ENCODE results near the gene KIFC3.
A peak's percentile ranks its signal among the peaks of the same experiment; 100 is the strongest.
"Not testable (repeated sequence)": the region's sequence is repeated elsewhere in the genome, so short reads cannot be mapped to it uniquely, and the experiment has no call there.

The KIFC3 gene

DNA sequence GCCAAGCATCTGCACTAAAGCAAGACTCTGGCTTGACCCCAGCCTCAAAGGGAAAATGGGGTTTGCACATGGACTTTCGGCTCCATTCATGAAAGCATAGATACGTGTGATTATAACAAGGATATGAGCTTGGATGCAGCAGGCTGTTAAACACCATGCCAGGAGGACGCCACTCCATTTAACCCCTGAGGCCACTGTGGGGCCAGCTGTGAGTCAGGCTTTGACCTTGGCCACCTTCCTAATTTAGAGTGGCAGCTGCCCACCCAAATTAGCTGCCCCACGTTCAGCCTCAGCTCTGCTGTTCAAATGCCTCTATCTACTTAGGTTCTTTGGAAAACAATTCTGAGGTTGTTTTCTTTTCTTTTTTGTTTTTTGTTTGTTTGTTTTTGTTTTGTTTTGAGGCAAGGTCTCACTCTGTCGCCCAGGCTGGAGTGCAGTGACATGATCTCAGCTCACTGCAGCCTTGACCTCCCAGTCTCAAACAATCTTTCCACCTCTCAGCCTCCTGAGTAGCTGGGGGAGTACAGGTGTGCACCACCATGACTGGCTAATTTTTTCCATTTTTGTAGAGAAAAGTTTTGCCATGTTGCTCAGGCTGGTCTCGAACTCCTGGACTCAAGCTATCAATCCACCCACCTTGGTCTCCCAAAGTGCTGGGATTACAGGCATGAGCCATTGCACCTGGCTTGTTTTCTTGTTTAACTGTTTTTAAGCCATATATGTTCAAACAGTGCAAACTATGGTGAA is 23.2 kb upstream of the KIFC3 start:
- DNase-seq: no peak

DNA sequence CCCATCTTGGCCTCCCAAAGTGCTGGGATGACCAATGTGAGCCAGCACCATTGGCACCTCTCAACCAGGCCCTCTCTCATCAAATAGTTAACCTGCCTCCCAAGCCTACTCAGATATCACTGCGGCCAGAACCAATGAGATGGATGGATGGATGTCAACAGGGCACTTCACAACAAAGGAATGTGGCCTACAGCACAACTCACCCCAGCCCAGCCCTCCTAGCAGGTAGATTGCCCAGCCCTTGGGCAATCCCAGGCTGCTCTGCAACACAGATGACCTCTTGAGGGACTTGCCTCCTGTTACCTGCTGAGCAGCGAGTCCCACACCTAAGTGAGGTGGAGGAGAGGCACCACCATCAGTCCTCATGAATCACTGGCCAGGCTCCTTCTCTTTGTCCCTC is 22.6 kb upstream of the KIFC3 start:
- DNase-seq: peak; percentile 61

DNA sequence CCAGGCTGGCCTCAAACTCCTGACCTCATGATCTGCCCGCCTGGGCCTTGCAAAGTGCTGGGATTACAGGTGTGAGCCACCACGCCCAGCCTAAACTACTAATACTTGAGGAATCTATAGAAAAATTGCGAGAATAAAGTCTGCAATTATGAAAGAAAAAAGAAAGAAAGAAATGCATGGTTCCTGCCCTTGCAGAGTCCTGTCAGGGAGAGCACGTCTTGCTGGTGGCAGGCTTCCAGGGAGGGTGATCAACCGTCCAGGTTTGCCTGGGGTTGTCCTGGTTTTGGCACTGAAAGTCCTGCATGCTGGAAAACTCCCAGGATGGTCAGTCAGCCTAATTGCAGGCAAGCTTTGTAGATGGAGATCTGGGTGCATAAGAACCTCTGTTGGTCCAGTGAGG is 21.5 kb upstream of the KIFC3 start:
- no peak for DNase-seq

DNA sequence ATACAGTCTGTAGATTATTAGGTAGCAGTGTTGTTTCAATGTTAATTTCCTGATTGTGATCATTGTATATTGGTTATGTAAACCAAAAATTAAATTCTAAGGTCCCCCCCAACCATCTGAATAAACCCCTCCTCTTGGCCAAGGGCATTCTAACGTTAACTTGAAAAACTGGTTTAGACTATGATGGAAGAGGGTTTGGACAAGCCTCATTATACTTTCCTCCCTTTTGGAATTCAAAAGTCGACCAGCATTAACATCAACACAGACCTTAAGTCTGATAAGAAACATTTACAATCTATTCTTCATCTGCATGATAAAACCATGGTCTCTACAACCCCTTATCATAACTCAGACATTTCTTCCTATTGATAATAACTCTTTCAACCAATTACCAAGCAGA is 20.6 kb upstream of the KIFC3 start:
- DNase-seq: peak; percentile 28

DNA sequence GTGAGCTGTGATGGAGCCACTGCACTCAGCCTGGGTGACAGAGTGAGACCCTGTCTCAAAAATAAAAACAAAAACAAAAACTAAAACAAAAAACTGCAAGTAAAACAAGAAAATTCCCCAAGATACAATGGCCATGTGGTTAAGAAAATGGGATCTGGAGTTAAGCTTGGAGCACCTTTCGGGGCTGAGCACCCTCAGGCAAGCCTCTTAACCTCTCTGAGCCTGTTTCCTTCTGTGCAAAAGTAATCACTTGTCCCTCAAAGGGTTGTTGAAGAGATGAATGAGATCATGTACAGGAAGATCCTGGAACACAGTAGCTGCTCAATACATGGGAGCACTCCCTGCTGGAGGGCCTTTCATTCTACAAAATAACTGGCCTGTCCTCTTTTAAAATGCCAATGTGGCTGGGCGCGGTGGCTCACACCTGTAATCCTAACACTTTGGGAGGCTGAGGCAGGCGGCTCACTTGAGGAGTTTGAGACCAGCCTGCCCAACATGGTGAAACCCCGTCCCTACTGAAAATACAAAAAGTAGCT is 19.8 kb upstream of the KIFC3 start:
- no peak for DNase-seq

DNA sequence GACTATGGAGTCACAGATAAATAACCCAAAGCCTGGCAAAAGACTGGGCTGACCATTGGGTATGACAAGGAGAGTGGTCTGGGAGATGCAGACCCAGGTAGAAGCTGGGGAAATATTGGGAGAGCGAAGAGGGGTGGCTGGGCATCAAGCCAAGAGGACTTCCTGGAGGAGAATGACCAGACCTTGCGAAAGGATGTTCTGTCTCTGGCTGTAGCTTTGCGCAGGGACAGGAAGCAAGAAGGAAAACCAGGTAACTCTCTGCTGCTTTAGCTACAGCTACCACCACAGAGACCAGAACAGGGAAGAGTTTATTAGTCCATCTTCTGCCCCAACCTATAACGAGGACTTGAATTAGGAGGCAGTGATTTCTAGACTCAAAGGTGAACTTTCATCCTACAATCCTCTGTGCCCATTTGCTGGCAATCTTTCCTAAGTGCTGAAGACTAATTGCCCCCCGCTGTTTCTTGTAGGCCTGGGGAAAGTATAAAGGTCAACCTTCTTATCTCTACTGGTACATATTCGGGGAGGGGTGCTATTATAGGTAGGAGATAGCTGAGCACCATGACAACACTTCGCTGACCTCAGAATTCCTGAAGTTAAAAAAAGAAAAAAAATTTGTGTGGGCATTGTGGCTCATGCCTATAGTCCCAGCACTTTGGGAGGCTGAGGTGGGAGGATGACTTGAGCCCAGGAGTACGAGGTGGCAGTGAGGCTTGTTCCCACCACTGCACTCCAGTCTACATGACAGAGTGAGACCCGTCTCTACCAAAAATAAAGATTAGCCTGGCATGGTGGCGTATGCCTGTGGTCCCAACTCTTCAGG is 19.1 kb upstream of the KIFC3 start:
- peak; percentile 24 for DNase-seq

DNA sequence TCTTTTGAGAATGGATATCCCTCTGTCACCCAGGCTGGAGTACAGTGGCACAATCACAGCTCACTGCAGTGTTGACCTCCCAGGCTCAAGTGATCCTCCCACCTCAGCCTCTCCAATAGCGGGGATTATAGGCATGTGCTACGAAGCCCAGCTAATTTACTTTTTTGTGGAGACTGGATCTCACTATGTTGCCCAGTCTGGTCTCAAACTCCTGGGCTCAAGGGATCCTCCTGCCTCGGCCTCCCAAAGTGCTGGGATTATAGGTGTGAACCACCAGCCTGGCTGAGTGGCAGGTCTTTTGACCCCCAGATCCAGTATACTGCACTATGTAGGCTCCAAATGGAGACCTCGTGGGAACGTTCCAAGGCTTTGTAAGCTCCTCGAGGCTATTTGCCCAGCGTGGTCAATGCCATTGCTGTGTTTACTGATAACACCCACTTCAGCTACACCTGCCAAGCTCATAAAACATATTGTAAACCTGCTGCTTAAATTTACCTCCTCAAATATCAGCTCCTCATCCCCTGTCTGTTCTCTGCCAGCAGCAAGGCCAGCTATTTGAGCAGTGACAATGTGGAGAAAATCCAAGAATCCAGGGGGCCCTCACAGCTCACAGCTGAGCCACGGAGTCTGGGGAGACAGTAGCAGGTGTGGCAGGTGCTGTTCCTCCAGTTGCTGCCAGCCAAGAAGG is 16.2 kb upstream of the KIFC3 start:
- peak; percentile 80 for DNase-seq

DNA sequence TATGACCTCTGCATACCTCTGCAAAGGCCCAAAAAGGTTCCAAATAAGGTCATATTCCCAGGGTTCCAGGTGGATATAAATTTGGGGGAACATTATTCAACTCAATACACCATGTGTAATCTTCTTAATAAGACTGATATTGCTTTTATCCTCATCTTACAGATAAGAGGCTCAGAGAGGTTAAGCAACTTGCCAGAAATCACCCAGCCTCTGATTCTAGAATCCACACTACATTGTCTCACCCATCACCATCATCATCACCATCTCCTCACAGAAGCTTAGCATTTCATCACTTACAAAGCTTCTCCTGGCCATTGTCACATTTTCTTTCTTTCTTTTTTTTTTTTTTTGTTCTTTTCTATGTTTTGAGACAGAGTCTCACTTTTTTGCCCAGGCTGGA is 15.4 kb upstream of the KIFC3 start:
- DNase-seq: no peak

DNA sequence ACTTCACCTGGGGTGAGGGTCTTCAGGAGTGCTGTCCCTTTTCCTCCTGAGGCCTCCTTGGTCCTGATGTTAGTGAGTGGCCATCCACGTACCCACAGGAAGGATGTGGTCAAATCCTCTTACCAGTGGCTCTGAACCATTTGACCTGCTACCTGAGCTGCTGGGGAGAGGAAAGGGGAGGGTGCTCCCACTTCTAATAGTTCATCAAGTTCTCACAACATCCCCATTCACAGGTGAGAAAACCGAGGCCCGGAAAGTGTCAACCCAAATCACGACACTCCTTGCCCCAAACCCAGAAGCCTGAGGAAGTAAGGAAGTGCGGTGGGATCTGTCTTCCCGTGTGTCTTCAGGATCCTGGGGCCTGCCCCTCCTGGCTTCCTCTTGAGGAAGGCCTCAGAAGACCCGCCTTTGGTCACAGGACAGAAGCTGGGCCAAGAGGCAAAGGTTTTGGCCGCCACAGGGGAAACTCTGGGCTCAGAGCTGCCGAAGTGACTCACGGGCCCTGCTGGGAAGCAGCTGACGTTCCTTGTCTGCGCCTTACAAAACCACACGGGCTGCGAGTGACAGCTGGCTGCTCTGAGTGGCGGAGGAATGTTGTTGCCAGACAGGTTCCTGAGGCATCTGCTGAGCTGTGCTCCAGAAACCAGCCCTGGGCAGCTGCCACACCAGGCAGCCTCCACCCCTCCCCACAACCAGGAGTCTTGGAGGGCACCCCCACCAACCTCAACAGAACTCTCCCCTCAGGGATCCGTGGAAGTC is 13.9 kb upstream of the KIFC3 start:
- DNase-seq: peak; percentile 97

DNA sequence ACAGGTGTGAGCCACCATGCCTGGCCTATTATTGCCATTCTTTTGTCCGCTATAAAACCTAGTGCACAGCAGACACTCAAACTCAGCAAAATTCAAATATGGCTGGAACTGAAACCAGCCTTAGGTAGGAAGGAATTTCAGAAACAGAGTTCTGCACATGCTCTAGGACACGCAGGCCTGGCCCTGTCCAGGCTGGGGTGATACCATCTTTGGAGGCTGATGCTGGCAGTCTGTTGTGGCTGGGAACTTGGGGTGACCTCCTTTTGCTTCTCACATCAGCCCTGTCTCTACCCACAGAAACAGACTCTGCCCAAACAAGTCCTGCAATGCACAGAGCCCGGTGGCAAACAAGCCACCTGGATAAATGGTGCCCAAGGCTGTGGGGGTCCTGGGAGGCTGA is 12.6 kb upstream of the KIFC3 start:
- no peak for DNase-seq

DNA sequence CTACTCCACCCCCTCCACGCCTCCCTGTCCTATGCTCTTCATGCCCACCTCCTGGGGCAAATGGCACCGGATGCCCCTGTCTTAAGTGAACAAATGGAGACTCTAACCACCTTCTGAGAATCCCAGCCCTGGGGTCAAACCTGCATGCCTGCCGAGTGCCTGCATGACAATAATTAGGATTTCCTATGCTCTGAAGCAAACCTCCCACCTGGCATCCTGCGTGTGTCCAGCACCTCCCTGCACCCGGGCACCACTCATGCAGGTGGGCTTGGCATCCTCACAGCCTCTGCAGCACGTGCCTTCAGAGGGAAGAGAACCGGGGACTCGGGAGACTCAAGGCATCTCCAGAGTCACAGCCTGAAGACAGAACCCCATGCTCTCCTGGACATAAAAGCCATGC is 11.2 kb upstream of the KIFC3 start:
- DNase-seq: no peak

DNA sequence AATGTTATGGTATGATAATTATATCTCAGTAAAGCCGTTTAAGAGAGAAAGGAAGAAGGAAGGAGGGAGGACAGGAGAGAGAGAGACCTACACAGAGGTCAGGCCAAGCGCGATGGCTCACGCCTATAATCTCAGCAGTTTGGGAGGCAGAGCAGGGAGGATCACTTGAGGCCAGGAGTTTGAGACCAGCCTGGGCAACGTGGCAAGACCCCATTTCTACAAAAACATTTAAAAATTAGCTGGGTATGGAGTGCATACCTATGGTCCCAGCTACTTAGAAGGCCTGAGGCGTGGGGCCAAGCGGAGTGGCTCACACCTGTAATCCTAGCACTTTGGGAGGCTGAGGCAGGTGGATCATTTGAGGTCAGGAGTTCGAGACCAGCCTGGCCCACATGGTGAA is 9.0 kb upstream of the KIFC3 start:
- not testable (repeated sequence) for DNase-seq

DNA sequence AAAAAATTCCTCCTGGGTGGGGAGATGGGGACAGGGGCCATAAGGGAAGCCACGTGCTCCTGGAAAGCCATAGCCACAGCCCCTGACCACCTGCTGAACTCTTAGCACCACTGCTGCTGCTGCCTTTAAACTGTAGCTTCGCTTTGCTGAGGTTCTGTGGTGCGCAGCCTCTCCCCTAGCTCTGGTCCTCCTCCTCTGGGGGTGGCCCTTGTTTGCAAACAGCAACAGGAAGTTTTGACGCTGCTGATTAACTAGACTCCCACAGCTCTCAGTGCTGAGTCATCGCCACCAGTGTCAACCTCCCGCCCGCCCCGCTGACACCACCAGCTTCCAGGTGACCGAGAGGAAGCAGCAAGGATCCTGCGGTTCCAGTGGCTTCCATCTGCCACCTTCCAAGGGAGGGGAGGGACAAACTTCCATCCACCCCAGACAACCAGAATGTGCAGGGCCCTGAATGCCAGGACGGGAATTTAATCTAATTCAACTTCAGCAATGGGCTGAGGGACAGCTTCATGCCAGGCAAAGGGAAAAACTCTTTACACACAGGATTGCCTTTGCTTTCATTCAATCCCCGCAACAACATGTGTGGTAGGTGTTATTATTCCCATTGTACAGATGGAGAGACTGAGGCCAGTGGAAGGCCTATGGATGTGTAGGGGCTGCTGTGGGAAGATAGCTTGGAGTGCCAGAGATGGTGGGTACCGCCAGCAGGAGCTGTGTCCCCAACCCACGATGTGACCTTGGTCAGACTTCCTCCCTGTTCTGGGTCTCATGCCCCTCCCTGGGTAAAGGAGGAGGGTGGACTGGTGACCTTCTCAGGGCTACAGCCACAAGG is 8.1 kb upstream of the KIFC3 start:
- peak; percentile 99 for DNase-seq

DNA sequence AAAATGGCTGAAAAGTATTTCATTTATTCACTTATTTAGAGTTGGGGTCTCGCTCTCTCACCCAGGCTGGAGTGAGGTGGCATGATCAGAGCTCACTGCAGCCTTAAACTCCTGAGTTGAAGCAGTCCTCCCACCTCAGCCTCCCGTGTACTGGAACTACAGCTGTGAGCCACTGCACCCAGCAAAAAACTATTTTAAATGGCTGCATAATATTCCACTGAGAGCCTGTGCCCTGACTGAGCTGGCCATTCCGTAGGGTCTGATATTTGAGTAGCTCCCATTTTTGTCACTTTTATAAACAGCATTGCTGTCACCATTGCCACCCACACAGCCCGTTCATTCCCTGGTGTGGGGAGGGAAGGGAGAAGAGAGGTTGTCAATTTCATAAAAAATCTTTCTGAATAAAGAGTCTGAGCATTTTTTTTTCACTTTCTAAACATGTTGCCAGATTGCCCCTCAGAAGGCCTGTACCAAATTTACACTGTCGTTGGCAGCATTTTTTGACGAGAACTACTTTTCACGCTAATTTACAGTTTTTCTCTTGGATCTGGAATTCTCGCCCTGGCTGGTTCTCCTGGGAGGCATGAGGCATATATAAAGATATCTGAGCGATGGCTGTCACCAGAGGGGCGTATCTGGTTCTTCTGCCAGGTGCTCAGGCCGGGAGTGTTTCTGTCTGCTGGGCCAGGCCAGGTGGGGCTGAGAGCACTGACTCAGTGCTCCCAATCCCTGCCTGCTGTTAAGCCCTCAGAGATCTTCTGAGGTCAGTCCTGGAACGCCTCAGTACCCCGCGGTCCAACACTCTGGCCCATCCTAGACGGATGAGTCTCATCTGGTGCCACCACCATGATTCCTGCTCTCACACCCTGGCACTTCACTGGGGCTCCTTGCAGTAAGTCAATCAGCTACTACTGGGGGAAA is 7.2 kb upstream of the KIFC3 start:
- peak; percentile 87 for DNase-seq

DNA sequence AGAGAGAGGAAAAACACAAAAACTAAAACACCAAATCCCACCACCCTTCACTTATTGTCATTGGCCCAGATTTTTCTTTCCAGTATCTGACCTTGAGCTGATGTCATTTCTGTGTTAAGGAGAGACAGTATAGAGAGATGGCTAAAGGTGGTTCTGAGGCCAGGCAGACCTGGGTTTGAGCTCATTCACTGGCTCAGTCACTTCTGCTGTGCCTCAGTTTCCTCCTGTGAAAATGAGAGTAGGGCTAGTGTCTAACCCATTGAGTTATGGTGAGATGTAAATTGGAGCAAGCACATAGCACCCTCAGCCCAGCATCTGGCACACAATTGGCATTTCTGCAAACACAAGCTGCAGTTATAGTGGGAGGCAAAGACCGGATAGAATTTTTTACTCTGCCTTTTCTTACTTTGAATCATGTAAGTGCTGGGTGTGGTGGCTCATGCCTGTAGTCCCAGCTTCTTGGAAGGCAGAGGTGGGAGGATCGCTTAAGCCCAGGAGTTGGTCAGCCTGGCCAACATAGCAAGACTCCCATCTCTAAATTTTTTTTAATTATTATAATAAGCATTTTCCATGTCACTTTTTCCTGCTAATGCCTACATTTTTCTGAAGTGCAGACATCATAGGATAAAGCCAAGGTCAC is 6.4 kb upstream of the KIFC3 start:
- DNase-seq: no peak

DNA sequence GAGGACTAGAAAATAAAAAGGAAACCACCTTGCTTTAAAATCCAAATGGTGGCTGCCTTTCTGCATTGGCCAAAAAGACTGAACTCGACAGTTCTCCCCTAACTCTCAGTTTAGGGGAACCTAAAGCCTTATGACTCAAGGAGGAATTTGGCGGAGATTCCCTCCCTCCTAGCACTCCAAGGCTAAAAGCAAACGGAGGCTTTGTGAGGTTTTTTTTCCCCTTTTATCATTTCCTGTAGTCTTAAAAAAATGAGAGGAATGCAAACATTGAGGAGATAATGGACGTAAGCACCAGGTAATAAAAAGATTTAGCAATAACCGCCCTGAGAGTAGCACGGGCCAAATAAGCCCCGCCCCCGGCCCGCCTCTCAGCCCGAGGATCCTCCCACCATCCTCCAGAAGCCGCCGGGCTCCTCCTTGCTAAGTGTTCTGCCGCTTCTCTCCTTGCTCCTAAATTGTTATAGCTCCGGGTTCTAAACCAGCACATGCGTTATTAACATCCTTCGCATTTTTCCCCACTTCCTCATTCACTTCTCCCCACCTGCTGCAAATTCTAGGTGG is 5.8 kb upstream of the KIFC3 start:
- peak; percentile 95 for DNase-seq

DNA sequence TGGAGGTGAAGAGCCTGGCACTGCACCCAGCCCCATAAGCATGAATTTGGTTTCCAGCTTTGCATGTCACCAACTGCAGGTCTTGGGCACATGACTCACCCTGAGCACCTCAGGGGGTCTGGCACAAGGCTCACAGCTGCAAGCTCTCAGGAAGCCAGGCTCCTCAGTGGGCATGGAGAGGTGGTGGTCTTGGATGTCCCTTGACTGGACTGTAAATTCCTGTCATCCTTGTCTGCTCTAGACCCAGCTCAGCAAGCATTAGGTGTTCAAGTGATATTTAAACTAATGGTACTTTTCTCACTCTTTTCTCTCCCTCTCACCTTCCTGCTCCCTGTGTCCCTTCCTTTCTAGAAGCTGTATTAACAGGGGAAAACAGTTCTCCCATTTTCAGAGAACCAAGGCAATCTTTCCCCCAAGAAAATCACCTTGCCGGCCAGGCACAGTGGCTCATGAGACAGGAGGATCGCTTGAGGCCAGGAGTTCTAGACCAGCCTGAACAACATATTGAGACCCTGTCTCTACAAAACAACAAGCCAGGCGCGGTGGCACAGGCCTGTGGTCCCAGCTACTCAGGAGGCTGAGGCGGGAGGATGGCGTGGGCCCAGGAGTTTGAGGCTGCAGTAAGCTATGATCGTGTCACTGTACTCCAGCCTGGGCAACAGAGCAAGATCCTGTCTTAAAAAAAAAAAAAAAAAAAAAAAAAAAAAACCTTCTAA is 5.1 kb upstream of the KIFC3 start:
- DNase-seq: peak; percentile 40

DNA sequence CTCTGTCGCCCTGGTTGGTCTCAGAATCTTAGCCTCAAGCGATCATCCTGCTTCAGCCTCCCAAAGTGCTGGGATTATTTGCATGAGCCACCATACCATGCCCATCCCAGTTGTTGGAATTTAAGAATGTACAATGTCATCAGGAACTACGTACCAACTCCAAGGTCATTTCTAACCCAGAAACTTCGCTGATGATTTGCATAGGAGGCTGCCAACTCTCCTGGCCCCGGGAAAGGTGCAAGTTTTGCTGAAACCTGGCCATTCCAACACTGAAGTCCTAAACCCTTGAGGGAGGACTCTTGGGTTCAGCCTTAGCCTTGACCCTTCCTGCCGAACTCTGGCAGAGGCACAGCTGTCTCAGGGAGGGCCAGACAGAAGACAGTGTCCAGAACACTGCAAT is 2.9 kb upstream of the KIFC3 start:
- no peak for DNase-seq
